D721Med (cell line): Measurements from ENCODE around the gene MFNG.

ENCODE experiments used
- DNase-seq: peaks from one replicate; pipeline ENCODE4 v3.0.0; 2011; ENCODE audit warnings: low spot score; ENCODE audit not compliant: insufficient read length
- FAIRE-seq: peaks from 2 replicates; lab custom pipeline; 2011; peaks lifted over from hg19 to GRCh38; lab: Jason Lieb, UNC
- TF ChIP-seq, protein P1 (sequence below): IDR thresholded peaks from 2 replicates; pipeline ENCODE4 v1.5.1; 2012; ENCODE audit warnings: mild to moderate bottlenecking, control low read depth; ENCODE audit not compliant: insufficient read depth; ENCODE audit errors: missing control alignments

MFNG gene

DNA sequence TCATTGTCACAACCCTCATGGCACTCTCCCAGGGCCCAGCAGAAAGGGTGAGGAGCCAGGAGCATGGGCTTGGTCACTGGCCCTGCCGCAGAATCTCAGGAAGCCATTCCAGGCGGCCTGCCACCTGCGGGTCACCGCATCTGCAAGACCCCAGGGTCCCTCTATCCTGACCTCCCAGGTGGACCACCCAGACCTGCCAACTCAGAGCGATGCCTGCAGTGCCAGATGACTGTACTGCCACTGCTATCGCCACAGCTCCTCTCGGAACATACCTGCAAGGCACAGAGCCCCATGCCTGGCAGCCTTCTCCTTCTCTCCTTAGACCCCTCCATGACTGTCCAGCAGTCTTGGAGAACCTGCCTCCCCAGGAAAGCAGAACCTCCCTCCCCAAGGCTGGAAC, 32.5 kb downstream of the MFNG start:
- FAIRE-seq = no peak
- DNase-seq = no peak
- TF ChIP-seq, protein P1, sequence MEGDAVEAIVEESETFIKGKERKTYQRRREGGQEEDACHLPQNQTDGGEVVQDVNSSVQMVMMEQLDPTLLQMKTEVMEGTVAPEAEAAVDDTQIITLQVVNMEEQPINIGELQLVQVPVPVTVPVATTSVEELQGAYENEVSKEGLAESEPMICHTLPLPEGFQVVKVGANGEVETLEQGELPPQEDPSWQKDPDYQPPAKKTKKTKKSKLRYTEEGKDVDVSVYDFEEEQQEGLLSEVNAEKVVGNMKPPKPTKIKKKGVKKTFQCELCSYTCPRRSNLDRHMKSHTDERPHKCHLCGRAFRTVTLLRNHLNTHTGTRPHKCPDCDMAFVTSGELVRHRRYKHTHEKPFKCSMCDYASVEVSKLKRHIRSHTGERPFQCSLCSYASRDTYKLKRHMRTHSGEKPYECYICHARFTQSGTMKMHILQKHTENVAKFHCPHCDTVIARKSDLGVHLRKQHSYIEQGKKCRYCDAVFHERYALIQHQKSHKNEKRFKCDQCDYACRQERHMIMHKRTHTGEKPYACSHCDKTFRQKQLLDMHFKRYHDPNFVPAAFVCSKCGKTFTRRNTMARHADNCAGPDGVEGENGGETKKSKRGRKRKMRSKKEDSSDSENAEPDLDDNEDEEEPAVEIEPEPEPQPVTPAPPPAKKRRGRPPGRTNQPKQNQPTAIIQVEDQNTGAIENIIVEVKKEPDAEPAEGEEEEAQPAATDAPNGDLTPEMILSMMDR = no peak

DNA sequence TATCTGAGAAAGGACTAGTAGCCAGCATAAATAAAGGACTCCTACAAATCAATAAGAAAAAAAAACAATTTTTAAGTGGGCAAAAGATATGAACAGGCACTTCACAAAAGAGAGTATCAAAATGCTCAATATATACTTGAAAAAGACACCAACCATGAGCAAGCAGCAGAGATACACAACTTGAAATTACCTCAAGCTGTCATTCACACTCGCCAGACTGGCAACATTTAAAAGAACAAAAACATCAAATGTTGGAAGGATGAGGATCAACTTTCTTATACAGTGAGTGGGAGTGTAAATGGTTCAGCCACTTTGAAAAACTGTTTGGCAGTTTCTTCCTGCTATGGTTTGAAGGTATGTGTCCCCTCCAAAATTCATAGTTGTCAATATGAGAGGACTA, 35.0 kb downstream of the MFNG start:
- FAIRE-seq = no peak

DNA sequence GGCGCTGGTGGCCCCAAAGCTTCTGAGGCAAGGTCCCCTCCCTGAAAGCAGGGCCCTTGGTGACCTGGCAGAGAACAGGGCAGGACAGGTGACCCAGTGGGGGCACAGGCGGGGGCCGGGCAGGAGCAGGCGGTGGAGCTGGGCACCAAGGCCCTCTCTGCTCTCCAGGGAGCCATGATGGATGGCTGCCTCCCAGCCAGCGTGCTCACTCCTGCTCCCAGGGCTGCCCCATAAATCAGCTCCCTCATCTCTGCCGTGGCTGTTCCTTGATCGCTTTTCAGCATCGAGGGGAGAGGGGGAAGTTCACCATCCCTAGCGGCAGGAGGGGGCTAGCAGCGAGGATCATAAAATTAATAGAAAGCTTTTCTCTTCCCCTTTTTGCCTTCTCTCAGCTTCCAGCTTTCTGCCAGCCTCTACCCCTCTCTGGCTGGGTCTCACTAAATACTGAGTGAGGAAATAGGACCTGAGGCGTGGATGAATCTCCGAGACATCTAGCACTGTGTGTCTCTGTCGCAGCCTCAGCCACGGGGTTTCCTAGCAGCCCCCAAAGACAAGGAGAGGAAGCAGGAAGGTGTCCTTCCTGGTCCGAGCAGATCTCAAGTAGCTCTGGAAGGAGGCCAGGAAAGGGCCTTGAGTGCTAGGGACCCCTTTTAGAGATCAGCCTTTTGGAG, 36.7 kb downstream of the MFNG start:
- DNase-seq (no peak), FAIRE-seq (no peak)
- TF ChIP-seq, protein P1 = no peak

More for the DNA sequence above, 35.0 kb downstream of the MFNG start:
- TF ChIP-seq, protein P1 = no peak
- DNase-seq = no peak

DNA sequence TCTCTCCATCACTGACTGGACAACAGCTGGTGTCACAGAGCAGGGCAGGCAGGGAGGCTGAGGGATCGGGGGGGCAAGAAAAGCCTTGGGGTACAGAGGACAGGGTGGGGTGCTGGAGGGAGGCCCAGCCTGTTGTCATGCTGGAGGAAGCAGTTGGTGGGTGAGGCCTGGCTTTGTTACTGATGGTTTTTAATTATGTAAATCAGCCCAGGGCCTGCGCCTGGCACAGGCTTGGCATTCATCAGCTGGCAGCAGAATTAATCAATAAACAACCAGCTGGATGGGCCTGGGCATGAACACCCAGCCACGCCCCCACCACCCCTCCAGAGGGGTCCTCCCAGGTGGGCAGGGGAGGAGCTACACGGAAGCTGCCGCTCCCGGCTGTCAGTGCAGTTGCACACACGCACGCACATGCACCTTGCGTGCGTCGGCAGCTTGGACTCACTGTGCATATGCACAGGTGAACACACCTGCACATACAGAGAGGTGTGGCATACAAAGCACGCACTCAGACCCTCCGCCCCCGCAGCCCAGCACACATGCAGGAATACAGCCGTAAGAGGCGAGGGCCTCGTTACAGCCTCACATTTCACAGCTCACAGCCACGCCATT, 37.6 kb downstream of the MFNG start:
- no peak for FAIRE-seq
- TF ChIP-seq, protein P1 = no peak
- DNase-seq = no peak

DNA sequence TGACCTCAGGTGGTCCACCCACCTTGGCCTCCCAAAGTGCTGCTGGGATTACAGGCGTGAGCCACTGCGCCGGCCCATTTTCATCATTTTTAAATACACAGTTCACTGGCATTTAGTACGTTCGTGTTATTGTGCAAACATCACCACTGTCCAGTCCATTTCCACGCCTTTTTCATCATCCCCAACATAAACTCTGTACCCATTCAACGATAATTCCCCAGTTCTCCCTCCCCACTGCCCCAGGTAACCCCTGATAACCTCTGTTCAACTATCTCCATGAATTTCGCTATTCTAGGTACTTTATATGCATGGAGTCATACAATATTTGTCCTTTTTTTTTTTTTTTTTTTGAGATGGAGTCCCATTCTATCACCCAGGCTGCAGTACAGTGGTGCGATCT, 40.7 kb downstream of the MFNG start:
- FAIRE-seq = no peak
- TF ChIP-seq, protein P1 = no peak

DNA sequence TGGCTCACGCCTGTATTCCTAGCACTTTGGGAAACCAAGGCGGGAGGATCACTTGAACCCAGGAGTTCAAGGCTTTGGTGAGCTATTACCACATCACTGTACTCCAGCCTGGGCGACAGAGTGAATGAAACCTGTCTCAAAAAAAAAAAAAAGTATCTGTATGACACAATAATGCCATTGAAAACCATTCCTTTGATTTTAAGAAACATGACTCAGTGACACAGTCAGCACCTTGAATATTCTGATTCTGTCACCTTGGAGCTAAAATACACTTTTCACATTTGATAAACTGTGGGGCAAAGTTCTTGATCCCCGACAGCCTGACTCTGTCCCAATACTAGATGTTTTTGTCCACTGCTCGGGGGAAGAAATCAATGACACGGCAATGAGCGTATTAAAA, 42.2 kb downstream of the MFNG start:
- TF ChIP-seq, protein P1 = no peak
- FAIRE-seq = no peak

More for the DNA sequence above, 40.7 kb downstream of the MFNG start:
- no peak for DNase-seq

DNA sequence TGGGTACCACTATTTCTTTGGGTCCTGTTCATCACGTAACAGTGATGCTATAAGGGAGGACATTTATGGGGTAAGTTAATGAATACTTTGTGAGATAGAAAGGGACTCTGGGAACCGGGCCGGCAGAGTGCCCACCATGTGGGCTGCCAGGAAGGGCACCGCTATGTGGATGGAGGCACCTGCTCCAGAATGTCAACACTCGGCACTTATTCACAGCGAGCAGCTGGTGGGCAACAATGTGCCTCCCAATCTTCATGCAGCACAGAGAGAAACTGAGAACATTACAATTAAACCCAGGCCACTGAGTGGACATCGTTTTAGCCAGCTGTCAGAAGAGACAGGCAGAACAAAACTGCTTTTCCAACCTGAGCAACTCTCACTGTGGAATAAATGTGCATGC, 43.1 kb downstream of the MFNG start:
- FAIRE-seq (no peak), DNase-seq (no peak)
- TF ChIP-seq, protein P1 = no peak

More for the DNA sequence above, 42.2 kb downstream of the MFNG start:
- DNase-seq = no peak
